SH-SY5Y (cell line): ENCODE measurements around the gene DEDD2.

ENCODE experiments used
- GATA2 ChIP-seq: IDR thresholded peaks from 2 replicates; pipeline ENCODE4 v1.6.1; 2011; ENCODE audit warnings: mild to moderate bottlenecking, low read depth, low read length
- GATA3 ChIP-seq: IDR thresholded peaks from 2 replicates; pipeline ENCODE4 v1.6.1; 2011; ENCODE audit warnings: low read depth, mild to moderate bottlenecking, low read length, moderate library complexity

- TF ChIP-seq GATA2: no peak
- TF ChIP-seq GATA3: no peak
Measured at GRCh38 chr19:42247640-42248199, 30.2 kb upstream of the DEDD2 start.
